Activated effector memory CD4-positive, alpha-beta T cell treated with Interleukin-2 at 50 U/mL for 16 hours (primary cell): Measurements from ENCODE around the gene SEC24A.
"Not testable (repeated sequence)": the region's sequence is repeated elsewhere in the genome, so short reads cannot be mapped to it uniquely, and the experiment has no call there.

Source experiments
- DNase-seq: peaks from one replicate; pipeline ENCODE4 v3.0.0-alpha.2; 2020

Gene SEC24A

DNA sequence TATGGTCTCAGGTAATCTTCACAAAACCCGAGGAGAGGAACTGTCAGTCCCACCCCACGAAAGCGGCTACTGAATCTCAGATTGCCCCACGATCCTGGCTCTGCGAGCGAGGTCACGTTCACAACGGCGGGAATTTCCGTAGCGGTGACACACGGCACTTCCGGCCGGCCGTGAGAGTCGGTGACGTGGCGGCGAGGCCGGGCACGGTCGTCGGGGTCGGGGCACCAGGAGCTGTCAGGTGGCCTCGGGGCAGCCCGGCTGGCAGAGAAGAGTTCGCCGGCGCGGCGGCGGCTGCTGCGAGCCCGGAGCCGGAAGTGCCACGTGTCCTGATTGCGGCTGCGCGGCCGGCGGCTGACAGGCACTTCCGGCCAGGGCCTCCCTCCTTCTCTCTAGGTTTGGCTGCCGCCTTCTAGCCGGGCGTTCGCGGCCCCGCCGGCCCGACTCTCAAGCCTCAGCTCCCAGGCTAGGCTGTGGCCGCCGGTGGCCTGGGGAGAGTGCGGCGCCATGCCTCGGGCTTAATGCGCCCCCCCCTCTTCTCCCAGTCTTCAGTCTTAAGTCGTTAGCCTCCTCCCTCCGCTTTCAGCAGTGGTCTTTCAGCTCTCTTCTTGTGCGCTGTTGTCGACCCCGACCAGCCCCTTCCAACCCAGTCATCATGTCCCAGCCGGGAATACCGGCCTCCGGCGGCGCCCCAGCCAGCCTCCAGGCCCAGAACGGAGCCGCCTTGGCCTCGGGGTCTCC lies at the start of gene SEC24A:
TSS of gene SEC24A (plus strand) at position 361 of the 738 bp plus-strand sequence. CDS start at position 653, 292 bp downstream.
- DNase-seq: peak; percentile 84

DNA sequence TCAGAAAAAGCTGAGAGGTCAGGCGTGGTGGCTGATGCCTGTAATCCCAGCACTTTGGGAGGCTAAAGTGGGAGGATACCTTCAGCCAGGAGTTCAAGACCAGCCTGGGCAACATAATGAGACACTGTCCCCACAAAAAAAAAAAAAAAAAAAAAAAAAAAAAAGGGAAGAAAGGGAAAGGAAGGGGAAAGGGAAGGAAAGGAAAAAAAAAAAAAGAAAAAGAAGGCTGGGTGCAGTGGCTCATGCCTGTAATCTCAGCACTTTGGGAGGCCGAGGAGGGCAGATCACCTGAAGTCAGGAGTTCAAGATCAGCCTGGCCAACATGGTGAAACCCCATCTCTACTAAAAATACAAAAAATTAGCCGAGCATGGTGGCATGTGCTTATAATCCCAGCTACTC lies 48.8 kb upstream of the SEC24A start:
- DNase-seq: not testable (repeated sequence)

DNA sequence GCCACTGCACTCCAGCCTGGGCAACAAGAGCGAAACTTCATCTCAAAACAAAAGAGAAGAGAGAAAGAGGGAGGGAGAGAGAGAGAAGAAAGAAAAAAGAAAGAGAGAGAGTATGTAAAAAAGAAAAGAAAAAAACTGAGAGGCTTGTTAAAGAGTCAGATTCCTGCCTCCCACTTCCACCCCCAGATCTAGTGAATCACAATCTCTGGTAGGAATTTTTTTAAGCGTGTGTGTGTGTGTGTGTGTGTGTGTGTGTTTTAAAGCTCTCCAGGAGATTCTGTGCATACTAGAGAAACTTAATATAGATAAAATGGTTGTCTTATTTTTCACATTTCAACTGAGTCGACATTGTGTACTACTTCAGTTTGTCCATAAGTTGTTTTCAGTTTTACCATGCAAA lies 48.0 kb upstream of the SEC24A start:
- no peak for DNase-seq

DNA sequence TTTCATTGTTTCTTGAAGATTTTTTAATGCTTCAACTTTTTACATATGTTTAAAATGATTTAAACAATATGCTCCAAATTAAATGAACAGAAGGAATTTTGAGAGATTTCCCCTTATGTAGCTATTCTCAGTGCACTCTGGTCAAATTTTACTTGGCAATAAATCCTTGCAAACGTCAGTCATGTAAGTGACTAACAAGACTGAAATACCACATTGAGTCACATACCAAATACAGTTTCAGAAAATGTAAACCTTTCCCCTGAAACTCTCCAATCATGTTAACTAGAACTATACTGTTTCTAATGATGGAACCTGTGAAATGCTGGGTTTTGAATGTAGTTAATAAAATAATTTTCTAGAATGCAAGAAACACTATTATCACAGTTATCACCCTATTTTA lies 45.5 kb upstream of the SEC24A start:
- no peak for DNase-seq

DNA sequence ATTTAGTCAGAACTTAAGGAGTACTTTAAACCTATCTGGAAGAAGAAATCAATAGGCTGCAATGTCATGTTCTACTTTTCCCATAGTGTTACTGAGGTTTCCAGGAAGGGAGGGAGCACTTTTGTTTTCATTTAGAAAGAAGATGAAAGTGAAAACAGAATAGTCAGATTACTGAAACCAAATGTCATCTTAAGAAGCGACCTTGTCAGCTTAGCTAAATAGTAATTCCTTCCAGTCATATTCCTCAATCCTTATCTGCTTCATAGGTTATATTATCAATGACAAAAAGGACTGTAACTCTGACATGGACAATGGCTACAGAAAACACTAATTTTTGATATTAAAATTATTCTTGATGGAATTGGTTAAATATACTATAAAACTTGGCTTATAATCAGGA lies 43.7 kb upstream of the SEC24A start:
- DNase-seq: no peak

DNA sequence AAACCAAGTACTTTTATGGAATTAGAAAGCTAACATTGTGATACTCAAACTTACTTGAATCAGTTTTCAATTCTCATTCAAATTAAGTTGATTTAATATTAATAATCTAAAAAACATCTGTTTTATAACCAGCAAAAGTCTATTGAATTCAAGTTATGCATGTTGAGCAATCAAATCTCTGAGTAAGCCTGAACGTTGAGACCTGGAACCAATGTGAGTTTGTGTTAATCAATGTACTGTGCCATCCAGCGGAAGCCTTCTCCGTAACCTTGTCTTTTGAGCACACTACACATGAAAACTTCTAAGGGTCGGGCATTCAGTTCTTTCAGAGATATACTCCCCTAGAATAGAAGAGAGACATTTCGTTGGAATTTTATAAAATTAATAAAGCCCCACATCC lies 41.9 kb upstream of the SEC24A start:
- DNase-seq: no peak

DNA sequence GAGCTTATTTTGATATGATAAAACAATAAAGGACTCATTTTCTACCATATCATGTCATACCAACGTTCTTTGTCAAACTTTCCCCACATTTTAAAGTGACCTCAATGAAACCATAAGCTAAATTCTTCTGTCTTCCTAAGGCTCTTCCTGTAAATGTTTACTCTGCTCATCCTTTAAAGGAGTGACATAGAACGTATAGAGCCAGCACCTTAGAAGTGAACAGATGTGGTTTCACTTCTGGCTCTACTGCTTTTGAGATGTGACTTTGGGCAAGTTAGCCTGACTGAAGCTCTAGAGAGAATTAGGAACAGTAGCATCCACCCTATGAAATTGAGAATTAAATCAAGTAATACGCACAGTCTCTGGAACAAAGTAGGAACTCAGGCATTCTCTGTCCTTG lies 40.0 kb upstream of the SEC24A start:
- no peak for DNase-seq

DNA sequence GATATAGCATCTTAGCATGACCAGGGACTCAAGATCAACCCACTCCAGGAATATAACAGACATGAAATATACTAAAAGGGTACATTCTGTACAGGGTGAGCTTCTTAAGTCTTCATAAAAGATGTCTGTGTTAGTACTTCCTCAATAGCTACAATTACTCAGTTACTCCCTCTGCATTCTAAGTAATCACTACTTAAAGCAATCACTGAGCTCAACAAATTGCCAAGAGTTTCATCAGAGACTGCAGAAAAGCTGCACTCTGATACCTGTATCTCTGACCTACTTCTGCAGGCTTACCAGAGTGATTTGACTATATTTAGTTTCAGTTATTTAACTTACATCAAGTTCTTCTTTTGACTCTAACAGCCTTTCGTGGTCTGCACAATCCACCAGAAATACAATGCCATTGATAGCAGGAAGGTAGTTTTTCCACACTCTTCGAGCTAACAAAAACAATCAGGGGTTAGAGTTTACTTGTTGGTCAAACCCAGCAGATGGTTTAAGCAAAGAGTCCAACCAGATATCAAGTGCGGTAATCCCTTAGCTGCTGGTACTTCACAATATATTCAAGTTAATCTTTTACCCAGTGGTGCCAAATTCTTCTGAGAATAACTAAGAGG lies 39.2 kb upstream of the SEC24A start:
- DNase-seq: no peak

DNA sequence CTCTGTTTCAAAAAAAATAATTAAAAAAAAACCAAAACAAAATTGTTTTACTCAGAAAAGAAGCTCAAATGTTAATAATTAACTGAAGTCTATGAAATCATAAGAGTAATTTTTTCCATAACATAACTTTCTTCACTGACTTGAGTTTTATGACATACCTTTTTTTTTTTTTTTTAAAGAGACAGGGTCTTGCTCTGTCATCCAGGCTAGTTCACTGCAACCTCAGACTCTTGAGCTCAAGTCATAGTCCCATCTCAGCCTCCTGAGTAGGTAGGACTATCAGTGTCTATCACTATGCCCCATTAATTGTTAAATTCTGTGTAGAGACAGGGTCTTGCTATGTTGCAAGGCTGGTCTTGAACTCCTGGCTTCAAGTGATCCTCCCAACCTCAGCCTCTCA lies 37.9 kb upstream of the SEC24A start:
- no peak for DNase-seq

DNA sequence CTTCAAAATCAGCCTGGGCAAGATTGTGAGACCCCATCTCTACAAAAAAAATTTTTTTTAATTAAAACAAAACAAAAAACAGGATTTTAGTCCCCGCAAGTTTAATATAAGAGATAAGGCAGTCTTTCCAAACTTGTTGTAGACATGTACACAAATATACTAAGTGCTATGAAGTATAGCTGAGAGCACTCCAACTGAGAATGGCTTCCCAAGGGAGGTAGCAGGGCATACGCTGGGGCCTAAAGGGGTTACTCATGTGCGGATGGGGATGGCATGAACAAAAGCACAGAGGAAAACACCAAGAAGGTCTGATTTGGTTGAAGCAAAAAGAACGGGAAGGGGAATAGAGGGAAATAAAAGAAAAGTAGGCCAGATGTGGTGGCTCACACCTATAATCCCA lies 37.1 kb upstream of the SEC24A start:
- DNase-seq: no peak

DNA sequence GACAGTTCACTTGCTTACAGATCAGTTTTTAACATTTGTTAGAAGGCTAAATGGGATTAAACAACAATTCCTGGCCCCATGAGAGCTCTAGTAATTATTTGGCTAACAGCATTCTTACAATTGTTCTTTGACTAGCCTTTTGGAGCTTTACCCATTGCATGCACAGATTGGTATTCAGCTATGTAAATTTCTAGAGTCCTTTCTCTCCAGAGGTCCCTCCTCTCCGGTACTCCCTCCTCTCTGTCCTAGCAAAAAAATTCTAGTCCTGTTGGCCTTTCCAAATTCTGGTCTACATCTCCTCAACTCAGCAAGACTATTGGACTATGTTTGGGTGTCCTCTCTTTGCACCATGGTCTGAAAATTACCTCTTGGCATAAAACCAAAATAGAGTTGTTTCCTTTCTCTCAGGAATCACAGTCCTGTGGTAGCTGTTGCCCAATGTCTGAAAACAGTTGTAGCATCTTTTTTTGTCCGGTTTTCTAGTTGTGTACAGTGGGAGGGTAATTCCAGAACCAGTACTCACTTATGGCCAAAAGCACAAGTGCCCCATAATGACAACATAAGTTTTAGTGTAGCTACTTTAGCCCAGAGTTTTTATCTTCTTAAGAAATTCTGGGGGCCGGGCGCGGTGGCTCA lies 34.0 kb upstream of the SEC24A start:
- DNase-seq: no peak

DNA sequence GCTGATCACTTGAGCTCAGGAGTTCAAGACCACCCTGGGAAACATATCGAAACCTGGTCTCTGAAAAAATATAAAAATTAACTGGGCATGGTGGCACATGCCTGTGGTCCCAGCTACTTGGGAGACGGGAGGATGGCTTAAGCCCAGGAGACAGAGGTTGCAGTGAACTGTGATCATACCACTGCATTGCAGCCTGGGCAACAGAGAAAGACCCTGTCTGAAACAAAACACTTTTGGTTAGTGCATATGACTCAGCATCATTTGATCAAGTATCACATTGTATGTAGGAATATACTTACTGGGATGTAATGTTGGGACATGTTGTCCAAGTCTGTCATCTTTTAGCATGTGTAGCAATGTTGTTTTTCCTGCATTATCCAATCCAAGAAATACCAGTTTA lies 28.0 kb upstream of the SEC24A start:
- DNase-seq: no peak

DNA sequence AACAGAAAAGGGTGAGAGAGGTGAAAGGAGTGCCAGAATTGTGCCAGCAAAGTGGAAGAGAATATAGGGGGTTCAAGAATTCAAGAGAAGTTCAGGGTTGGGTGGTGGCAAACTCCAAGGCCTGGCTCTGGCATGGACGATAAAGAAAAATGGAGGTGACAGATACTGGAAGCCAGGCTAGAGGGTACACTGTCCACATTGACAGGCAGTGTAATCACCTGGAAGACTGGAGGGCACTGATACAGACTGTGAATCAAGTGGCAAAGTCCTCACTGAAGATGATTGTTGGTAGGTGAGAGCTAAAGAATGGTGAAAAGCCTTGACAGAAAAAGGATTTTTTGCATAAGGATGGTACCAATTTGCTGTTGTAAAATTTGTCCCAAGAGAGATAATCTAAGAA lies 23.0 kb upstream of the SEC24A start:
- no peak for DNase-seq

DNA sequence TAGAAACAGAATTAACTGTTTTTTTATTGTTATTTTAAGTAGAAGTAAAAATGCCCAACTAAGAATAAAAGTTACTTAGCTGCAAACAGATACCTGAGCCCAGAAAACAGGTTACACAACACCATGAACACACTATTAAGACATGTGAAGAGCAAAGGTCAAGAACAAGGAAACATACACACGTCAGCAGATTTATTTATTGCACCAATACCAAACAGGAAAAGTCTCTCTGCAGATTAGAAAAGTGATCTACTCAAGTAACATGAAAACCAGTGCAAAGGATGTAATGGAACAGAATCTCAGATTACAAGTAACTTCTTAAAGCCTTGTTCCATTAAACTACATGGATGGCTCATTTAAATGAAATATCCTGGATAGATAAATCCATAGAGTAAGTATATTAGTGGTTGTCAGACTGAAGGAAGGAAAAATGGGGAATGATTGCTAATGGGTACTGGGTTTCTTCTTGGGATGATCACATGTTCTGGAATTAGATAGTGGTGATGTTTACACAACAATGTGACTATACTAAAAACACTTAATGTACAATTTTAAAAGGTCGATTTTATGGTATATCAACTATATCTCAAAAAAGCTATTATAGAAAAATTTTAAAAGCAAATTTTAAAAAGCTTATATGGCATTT lies 22.1 kb upstream of the SEC24A start:
- no peak for DNase-seq

DNA sequence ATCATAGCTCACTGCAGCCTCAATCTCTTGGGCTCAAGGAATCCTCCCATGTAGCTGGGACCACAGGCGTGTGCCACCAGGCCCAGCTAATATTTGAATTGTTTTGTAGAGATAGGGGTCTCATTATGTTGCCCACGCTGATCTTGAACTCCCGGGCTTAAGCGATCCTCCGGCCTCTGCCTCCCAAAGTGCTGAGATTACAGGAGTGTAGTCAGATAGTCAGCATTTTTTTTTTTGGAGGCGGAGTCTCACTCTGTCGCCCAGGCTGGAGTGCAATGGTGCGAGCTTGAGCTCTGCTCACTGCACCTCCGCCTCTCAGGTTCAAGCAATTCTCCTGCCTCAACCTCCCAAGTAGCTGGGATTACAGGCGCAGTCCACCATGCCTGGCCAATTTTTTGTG lies 14.4 kb upstream of the SEC24A start:
- DNase-seq: no peak

DNA sequence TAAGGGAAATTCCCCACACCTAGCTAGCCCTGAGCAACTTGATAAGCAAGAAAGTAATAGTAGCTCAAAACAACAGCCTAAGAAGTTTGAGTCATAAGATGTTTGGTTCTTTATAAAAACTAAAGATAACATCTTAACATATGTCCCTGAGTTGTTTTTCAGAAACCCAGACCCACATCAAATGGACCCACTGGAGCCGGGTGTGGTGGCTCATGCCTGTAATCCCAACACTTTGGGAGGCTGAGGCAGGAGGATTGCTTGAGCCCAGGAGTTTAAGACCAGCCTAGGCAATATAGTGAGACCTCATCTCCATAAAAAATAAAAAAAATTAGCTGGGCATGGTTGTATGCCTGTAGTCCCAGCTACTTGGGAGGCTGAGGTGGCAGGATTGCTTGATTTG lies 13.2 kb upstream of the SEC24A start:
- DNase-seq: not testable (repeated sequence)

DNA sequence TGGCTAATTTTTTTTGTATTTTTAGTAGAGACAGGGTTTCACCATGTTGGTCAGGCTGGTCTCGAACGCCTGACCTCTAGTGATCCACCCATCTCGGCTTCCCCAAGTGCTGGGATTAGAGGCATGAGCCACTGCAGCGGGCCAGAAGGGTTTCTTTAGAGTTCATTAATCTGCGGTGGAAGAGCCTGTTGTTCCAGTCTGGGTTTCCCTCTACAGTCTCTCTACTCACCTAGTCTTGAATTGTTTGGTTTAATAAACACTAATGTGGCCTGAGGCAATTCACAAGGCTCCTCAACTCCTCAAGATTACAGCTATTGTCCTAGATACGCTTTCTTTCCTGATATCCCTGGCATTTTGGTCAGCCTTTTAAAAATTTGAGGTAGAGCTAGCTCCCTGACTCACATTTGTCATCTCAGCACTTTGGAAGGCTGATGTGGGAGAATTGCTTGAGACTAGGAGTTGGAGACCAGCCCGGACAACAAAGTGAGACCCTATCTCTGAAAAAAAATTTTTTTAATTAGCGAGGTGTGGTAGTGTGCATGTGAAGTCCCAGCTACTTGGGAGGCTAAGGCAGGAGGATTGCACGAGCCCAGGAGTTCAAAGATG lies 11.4 kb upstream of the SEC24A start:
- no peak for DNase-seq

DNA sequence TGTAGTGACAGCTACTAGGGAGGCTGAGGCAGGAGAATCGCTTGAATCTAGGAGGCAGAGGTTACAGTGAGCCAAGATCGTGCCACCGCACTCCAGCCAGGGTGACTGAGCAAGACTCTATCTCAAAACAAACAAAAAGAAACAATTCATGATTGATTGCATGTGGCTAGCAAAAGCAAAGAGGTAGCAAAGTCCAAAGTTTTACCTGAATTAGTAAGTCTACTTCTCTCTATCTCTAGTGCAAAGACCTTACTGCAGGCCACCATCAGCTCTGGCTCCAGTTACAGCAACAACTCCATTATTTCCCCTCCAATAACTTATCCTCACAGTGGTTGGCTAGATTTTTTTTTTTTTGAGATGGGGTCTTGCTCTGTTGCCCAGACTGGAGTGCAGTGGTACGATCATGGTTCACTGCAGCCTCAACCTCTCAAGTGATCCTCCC lies 9.8 kb upstream of the SEC24A start:
- no peak for DNase-seq

DNA sequence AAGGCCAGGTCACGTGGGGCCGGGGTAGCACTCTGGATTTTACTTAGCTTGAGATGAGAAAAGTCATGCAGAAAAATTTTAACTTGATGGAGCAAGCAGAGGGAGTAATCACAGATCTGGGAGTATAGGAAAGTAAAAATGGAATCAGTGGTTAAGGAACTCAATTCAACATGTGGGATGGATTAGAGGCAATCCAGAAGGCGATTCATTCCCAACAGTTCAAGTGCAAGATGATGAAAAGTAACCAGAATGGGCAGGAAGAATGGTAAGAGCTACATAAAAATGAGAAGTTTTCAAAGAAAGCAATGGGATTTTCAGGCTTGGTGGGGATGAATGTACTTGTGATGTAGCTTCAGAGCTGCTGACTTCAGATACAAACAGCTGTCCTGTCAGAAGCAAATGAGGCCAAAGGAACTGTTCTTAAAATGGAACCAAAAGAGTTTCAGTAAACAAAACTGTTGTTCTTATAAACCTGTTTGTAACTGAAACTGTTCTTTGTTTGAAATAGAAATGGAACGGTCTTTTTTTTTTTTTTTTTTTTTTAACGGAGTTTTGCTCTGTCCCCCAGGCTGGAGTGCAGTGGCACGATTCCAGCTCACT lies 5.6 kb upstream of the SEC24A start:
- DNase-seq: no peak

DNA sequence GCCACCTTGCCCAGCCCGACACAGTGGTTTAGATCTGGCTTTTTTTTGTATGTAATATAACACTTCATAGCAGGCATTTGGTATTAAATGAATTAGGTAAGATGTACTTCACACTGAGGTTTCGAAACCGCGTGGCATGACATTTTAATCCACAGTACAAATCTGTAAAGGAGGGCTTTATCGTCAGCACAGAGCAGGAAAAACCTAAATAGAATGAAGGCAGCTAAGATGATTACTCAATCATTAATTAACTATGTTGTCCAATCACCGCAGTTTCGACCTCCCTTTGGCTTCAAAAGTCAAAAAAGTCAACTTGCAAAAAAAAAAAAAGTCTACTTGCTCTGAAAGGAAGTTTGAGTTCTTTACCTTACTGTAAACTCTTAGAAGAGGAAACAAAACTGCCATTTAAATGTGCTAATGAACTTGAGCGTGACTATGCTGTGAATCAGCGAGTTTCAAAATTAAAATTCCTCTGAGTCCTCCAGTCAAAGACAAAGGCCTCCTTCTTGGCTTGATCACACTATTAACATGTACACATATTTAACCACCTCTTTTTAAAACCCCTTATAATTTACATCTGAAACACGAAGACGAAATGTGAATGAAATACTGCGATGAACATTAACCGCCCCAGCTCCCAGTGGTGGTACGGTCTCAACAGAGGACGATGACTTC lies 698 bp upstream of the SEC24A start:
- no peak for DNase-seq

DNA sequence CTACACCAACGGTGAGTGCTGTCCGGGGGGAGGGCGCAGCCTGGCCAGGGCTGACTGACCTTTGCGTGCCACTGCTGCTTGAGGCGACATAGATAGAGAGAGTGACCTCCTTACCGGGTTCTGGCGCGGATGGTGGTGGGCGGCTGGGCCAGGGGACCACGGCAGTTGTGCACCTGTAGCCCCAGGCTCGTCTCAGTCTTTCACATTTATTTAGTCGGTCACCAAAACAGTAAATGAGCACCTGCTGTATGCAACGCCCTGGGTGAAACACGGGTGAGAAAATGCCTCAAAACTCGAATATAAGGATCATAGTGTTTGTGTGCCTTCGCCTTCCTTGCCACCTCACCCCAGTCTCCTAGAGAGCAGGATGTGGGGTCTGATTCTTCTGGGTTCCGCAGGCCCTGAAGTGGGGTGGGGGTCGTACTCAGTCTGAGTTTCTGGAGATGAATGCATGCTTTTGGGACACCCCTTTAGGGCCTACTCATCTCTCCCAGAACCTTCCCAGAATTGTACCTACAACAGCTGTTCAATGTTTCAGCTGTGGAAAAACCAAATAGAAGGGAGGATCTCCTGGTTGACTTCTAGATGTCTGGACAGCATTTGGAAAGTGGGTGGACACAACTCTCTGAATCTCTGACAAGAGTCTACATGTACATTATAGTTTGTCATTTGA lies 714 bp downstream of the SEC24A start:
- no peak for DNase-seq

DNA sequence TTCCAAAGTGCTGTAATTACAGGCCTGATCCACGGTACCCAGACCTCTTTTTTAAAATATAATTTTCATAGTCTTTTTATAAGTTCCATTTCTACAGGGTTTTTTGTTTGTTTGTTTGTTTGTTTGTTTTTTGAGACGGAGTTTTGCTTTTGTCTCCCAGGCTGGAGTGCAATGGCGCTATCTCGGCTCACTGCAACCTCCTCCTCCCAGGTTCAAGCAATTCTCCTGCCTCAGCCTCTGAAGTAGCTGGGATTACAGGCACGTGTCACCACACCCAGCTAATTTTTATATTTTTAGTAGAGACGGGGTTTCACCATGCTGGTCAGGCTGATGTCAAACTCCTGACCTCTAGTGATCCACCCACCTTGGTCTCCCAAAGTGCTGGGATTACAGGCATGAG lies 2.1 kb downstream of the SEC24A start:
- not testable (repeated sequence) for DNase-seq
